Esophagus squamous epithelium (tissue), 4 donors: ENCODE data around the gene GOLGA8T. TPM values are rescaled to one million over a fixed set of nuclear protein-coding genes. Genes with fewer than 3 reads are reported as not detected.

Experiments
- small RNA-seq, 4 donors: library from RNA; depleted of rRNA; stranded (forward); fragments of <200 nt; gene quantifications; one replicate each; pipeline ENCODE3, GENCODE V24; 2016
- total RNA-seq, 4 donors: library from RNA; depleted of rRNA; stranded (reverse); fragments of >200 nt; gene quantifications; one replicate each; pipeline ENCODE4 v1.1.0, GENCODE V29; 2016

The GOLGA8T gene
- total RNA-seq, 4 donors from 2014 or later, result not detected

Small RNAs within 50 kb of the gene (small RNA-seq; reads per million reads assigned to genes)
- gene AC120045.2, result 0 reads per million in 4 donors
- 0 reads per million in 4 donors for gene RF00096
- 0 reads per million in 4 donors for gene RN7SL469P
- 0 reads per million in 4 donors for gene RN7SL673P

Other genes with a start within 250 kb of the GOLGA8T start
- not detected for gene GOLGA8J, start 52.1 kb upstream of the GOLGA8T start, total RNA-seq